ENCODE measurements around the gene MLANA.

Gene MLANA

GRCh38 chr9:5892456-5893133 lies 1.9 kb downstream of the MLANA start:
- intact Hi-C loops (cut with DNase I; ENCODE audit: low total_unique reads) = no loop called here
- H3K27me3 ChIP-seq = no peaks in the 10 kb centered on the region
- H3K9me3 ChIP-seq = no peaks in the 10 kb centered on the region
- H3K36me3 ChIP-seq = peaks cover 2 to 22% (median 16%) of the 10 kb centered on the region in 3 donors
- no peak for TF ChIP-seq CTCF (IDR thresholded peaks at IDR 0.05)
- DNase-seq = no peak
- H3K4me3 ChIP-seq = no peak overlapping the region
- no peak overlapping the region for H3K27ac ChIP-seq
- H3K4me1 ChIP-seq = no peaks in the 10 kb centered on the region

GRCh38 chr9:5893134-5893505 lies 2.4 kb downstream of the MLANA start:
- DNase-seq = no peak
- intact Hi-C loops (cut with DNase I; ENCODE audit: low total_unique reads) = no loop called here
- Histone ChIP-seq H3K4me3 (no peak overlapping the region), H3K4me1 (no peaks in the 10 kb centered on the region), H3K36me3 (peaks cover 7 to 27% (median 19%) of the 10 kb centered on the region in 3 donors), H3K9me3 (no peaks in the 10 kb centered on the region), H3K27me3 (no peaks in the 10 kb centered on the region), H3K27ac (no peak overlapping the region)
- TF ChIP-seq CTCF (IDR thresholded peaks at IDR 0.05) = no peak

- Histone ChIP-seq H3K27me3 (no peaks in the 10 kb centered on the region), H3K4me3 (no peak overlapping the region), H3K27ac (no peak overlapping the region), H3K36me3 (peaks cover 9 to 33% (median 25%) of the 10 kb centered on the region in 3 donors), H3K4me1 (no peaks in the 10 kb centered on the region), H3K9me3 (no peaks in the 10 kb centered on the region)
- no peak for DNase-seq
- no peak for TF ChIP-seq CTCF (IDR thresholded peaks at IDR 0.05)
- intact Hi-C loops (cut with DNase I; ENCODE audit: low total_unique reads) = no loop called here
Observed at GRCh38 chr9:5893591-5894236, 3.0 kb downstream of the MLANA start.

GRCh38 chr9:5894237-5894959 lies 3.7 kb downstream of the MLANA start:
- Histone ChIP-seq H3K9me3 (no peaks in the 10 kb centered on the region), H3K4me3 (no peak overlapping the region), H3K4me1 (no peaks in the 10 kb centered on the region), H3K27ac (no peak overlapping the region), H3K36me3 (peaks cover 16 to 39% (median 26%) of the 10 kb centered on the region in 3 donors), H3K27me3 (no peaks in the 10 kb centered on the region)
- DNase-seq = no peak
- intact Hi-C loops (cut with DNase I; ENCODE audit: low total_unique reads) = no loop called here
- TF ChIP-seq CTCF (IDR thresholded peaks at IDR 0.05) = no peak

GRCh38 chr9:5895782-5896181 lies 5.1 kb downstream of the MLANA start:
- no peak for TF ChIP-seq CTCF (IDR thresholded peaks at IDR 0.05)
- no peaks in the 10 kb centered on the region for H3K27me3 ChIP-seq
- no peaks in the 10 kb centered on the region for H3K4me1 ChIP-seq
- no peaks in the 10 kb centered on the region for H3K9me3 ChIP-seq
- intact Hi-C loops (cut with DNase I; ENCODE audit: low total_unique reads) = no loop called here
- peaks cover 16 to 39% (median 29%) of the 10 kb centered on the region in 3 donors for H3K36me3 ChIP-seq
- H3K27ac ChIP-seq = no peak overlapping the region
- H3K4me3 ChIP-seq = no peak overlapping the region
- DNase-seq = no peak

All from tibial artery (tissue), 4 donors.